Stimulated activated CD4-positive, alpha-beta T cell treated with anti-CD3 and anti-CD28 coated beads, Interleukin-1b, Interleukin-23, amount 100 ng/mL, for 48 hours (primary cell): ENCODE measurements around the gene CYP2W1.
"Not testable (repeated sequence)": the region's sequence is repeated elsewhere in the genome, so short reads cannot be mapped to it uniquely, and the experiment has no call there.

Source experiments
- DNase-seq: peaks from one replicate; pipeline ENCODE4 v3.0.0-alpha.2; 2020

CYP2W1 gene

DNA sequence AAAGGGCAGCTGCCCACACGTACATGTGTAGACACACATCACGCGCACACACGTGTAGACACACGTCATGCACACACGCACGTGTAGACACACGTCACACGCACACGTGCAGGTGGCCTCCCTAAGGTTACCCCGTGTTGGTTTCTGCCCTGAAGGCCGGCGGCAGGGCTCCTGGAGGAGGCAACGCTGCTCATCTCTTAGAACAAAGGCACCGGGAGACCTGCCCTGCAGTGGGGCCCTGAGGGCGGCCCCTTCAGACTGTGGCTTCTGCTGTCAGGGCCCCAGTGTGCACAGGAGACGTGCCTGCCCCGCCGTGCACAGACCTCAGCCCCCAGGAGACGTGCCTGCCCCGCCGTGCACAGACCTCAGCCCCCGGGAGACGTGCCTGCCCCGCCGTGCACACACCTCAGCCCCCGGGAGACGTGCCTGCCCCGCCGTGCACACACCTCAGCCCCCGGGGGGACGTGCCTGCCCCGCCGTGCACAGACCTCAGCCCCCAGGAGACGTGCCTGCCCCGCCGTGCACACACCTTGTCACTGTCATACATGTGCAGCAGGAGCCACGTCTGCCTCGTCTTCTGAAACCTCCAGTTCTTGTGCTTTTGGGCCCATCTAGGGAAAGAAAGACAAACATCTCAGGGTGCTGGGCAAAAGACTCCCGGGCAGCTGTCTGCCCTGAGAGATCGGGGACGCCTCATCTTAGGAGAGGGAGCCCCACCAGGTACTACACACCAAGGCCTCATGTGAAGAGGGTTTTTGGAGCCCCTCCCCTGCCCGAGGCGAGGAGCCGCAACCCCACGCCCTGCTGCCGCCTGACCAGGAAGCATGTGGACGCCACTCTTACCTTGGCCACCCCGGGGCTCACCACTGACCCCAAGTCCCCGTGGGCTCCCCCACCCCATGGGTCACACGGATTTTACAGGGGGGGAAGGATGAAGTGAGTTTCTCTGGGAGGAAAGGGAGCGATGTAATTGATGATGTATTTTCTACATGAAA is 17.3 kb downstream of the CYP2W1 start:
- DNase-seq = no peak

DNA sequence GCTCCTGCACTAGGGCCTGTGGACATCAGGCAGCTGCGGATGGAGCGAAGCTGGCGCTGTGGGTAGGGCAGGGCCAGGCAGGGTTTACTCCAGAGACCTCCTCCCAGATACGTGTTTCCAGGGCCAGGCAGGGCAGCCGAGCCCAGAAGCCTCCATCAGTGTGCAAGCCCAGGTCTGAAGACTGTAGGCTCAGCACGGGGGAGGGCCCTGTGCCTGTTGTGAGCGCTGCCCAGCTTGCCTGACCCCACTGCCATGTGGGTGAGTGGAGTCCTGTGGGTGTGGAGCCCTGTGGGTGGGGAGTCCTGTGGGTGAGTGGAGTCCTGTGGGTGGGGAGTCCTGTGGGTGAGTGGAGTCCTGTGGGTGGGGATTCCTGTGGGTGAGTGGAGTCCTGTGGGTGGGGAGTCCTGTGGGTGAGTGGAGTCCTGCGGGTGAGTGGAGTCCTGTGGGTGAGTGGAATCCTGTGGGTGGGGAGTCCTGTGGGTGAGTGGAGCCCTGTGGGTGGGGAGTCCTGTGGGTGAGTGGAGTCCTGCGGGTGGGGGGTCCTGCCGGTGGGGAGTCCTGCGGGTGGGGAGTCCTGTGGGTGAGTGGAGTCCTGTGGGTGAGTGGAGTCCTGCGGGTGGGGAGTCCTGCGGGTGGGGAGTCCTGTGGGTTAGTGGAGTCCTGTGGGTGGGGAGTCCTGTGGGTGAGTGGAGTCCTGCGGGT is 18.2 kb downstream of the CYP2W1 start:
- not testable (repeated sequence) for DNase-seq

- DNase-seq = not testable (repeated sequence)
Observed at GRCh38 chr7:1002026-1002425, 19.0 kb downstream of the CYP2W1 start.

DNA sequence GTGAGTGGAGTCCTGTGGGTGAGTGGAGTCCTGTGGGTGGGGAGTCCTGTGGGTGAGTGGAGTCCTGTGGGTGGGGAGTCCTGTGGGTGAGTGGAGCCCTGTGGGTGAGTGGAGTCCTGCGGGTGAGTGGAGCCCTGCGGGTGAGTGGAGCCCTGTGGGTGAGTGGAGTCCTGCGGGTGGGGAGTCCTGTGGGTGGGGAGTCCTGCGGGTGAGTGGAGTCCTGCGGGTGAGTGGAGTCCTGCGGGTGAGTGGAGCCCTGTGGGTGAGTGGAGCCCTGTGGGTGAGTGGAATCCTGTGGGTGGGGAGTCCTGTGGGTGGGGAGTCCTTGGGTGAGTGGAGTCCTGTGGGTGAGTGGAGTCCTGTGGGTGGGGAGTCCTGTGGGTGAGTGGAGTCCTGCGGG is 19.5 kb downstream of the CYP2W1 start:
- not testable (repeated sequence) for DNase-seq

- no peak for DNase-seq
Observed at GRCh38 chr7:1004018-1004852, 21.3 kb downstream of the CYP2W1 start.

- no peak for DNase-seq
Observed at GRCh38 chr7:1005303-1005702, 22.3 kb downstream of the CYP2W1 start.

DNA sequence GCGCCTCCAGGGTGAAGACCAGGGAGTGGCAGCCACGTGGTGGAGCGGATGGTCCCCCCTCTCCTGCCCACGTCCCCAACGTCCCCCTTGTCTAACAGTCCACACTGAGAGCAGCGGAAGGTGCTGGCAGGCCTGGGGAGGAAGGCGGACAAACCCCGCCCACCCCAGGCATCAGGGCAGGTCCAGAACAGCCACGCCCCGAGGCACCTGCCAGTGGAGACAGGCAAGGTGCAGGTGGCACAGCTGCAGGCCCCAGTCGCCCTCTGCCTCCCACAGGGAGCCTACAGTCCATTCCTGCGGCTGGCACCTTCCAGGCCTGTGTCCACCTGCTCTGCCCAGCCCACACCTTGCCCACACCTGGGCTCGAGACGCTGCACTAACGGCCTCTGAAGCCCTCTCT is 24.9 kb downstream of the CYP2W1 start:
- DNase-seq = no peak

DNA sequence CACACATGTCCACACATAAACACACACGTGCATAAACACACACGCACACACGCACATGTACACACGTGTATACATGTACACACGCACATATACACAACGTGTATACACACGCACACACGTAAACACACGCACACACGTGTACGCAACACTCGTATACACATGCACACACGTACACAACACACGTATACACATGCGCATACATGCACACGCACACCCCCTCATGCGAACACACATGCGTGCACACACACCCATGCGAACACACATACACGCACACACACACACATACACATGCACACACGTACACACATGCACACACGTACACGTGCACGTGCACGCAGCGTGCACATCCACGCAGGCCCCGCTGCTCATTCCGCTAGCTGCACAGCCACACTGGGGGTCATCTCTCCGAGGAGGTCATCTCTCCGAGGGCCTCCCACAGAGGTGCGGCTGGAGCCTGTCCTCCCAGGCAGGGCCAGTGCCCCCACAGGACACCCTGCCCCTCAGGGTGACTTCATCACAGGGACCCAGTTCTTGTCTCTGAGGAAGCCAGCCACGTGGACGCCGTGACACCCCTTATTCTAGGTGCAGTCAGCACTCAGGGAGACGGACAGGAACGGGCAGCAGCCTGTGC is 25.9 kb downstream of the CYP2W1 start:
- no peak for DNase-seq

- no peak for DNase-seq
Observed at GRCh38 chr7:1009747-1010146, 26.8 kb downstream of the CYP2W1 start.

DNA sequence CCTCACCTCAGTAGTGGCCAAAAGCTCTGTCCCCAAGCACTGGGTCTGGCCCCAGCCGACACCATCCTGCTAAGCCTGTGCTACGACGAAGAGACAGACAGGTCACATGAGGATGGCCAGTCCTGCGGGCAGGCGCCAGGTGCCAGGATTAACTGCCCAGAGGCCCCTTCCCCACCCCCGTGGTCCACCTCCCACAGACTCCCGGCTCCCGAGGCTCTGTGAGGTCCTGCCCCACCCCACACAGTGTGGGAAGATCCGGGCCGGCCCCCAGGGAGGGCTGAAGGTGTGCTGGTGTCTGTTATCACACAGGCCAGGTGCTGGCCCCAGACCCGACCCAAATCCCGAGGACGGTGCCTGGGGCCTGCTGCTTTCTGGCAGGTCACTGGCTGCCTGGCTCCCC is 27.2 kb downstream of the CYP2W1 start:
- no peak for DNase-seq

DNA sequence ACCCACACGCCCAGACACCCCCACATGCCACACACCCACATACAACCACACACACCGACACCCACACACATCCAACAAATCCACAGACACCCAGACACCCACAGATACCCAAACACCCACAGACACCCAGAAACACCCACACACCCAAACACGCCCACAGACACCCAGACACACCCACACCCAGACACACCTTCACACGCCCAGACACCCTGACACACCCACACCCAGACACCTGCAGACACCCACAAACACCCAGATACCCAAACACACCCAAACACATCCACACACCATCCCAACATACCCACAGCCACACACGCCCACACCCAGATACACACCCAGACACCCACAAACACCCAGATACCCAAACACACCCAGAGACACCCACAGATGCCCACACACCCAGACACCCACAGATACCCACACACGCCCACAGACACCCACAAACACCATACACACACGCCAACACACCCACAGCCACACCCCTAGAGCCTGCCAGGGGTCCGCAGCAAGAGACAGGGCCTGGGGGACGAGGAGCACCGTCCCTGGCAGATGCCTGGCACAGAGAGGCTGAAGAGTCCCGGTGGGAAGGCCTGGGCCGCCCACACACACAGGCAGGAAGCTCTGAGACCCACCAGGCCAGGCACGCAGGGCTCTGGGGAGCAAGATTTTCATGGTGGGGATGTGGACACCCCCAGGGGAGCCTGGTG is 28.5 kb downstream of the CYP2W1 start:
- no peak for DNase-seq

DNA sequence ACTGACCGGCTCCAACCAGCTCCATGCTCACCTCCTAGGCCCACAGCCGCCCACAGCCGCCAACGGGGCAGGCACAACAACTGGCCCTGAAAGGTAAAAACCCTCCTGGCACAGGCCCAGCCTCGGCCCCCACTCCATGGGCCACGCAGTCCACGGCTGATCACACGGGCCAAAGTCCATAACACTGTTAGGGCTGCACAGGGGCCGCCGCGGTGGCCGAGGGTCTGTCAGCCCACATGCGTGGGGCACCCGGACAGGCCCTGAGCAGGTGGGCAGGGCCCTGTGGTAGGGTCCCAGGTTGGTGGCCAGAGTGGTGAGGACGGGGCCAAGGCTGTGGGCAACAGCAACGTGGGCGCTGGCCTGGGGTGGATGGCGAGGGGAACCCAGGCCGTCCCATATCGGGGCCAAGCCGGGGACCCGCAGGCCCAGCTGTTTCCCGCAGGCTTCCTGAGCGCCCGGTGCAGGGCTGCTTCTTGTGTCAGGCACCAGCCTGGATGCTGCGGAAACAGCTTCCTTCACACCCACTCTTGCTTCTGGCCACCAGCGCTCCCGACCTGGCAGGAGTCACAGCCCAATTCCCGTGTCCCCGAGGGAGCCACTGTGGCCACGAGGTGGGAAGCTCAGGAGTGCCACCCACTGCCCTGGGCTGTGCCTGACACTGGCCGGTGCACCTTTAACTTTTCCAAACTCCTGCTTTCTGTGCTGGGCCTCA is 29.2 kb downstream of the CYP2W1 start:
- DNase-seq = no peak

- DNase-seq = no peak
Observed at GRCh38 chr7:1012716-1013095, 29.7 kb downstream of the CYP2W1 start.

GRCh38 chr7:1013581-1013980 is 30.6 kb downstream of the CYP2W1 start:
- DNase-seq = no peak

DNA sequence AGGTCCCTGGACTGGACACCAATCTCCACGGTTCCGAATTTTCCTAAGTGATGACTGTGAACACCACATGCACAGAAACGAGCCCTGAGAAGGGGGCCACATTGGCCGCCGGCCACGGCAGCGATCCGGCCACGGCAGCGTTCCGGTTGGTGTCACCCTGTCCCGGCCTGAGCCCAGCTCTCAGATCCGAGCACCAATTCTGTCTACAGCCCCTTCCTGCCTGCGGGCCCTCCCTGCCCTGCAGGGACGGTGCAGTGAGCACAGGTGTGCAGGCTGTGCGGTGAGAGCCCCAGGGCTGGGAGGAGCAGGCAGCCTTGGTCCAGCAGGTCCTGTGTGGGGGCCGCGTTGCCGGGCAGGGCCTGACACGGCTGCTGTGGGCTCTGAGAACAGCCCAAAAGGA is 31.7 kb downstream of the CYP2W1 start:
- DNase-seq = no peak

- DNase-seq = no peak
Observed at GRCh38 chr7:1015196-1016121, 32.5 kb downstream of the CYP2W1 start.

- DNase-seq = no peak
Observed at GRCh38 chr7:1016577-1017531, 33.9 kb downstream of the CYP2W1 start.

DNA sequence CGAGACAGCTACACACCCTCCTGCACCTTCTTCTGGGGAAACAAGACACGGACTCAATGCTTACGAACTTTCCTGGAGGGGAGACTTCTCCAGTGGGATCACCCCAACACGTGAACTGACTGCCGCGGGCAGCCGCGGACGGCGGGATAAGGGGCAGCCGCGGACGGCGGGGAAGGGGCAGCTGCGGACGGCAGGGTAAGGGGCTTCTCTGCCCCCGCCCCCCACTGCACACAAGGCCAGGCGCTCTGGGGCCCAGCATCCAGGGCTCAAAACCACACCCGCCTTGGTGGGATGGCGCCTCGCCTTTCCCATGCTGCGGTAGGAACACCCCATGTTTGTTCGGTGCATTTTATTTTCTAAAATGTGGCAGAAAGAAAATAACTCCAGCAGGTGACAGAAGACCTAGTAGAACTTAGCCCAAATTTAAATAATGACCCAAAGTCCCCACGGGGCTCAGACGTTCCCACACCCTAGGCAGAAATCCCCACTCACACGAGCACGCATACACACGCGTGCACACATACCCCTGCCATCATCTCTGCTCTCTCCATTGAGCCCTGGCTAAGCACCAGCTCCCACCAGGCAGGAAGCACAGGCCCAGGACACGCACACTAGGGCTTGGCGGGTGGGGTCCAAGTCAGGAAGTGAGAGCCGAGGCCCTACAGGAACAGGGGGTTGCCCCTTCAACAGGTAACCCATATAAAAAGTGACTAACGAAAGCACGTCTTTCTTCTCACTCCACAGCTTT is 34.8 kb downstream of the CYP2W1 start:
- no peak for DNase-seq
